Upper lobe of left lung (tissue), 6 donors: ENCODE measurements around the gene SLC8A3. TPM values are rescaled to one million over a fixed set of nuclear protein-coding genes. Genes with fewer than 3 reads are reported as not detected.

ENCODE experiments used
- ATAC-seq, 2 donors: fragments of 200-7000 bp; cut with Tn5 transposase; one replicate each; pipeline ENCODE4 v1.9.1; 2022; ENCODE audit warnings: mild to moderate bottlenecking in 2 of 2, moderate library complexity in 2 of 2; ENCODE audit not compliant: low FRiP score in 2 of 2
- DNase-seq, 2 donors: peaks; one replicate each; pipeline ENCODE4 v3.0.0-alpha.2; 2019 to 2020
- H3K27ac ChIP-seq, 4 donors: fragments of 200-600 bp; sonication (generic); one replicate each; pipeline ENCODE4 v1.5.1; 2016 to 2019
- H3K27me3 ChIP-seq, 4 donors: fragments of 200-600 bp; sonication (generic); one replicate each; pipeline ENCODE4 v1.5.1; 2017 to 2019
- H3K36me3 ChIP-seq, 4 donors: fragments of 200-600 bp; sonication (generic); one replicate each; pipeline ENCODE4 v1.5.1; 2016 to 2019
- H3K4me1 ChIP-seq, 4 donors: fragments of 200-600 bp; sonication (generic); one replicate each; pipeline ENCODE4 v1.5.1; 2018 to 2019
- H3K4me3 ChIP-seq, 4 donors: fragments of 200-600 bp; sonication (generic); one replicate each; pipeline ENCODE4 v1.5.1; 2017 to 2019; ENCODE audit warnings: mild to moderate bottlenecking in 2 of 4, moderate library complexity in 1 of 4
- H3K9me3 ChIP-seq, 4 donors: fragments of 200-600 bp; sonication (generic); one replicate each; pipeline ENCODE4 v1.5.1; 2018 to 2019
- EP300 ChIP-seq, 4 donors: sonication (generic); formaldehyde crosslinking; IDR thresholded peaks; one replicate each; pipeline ENCODE4 v1.5.1; 2017; ENCODE audit warnings: antibody characterized with exemption in 4 of 4, control low read depth in 2 of 4
- POLR2A ChIP-seq, 4 donors: fragments of 450-650 bp; IDR thresholded peaks; one replicate each; pipeline ENCODE4 v1.5.1; 2016 to 2017; ENCODE audit warnings: antibody characterized with exemption in 4 of 4, mild to moderate bottlenecking in 2 of 4
- POLR2AphosphoS5 ChIP-seq, 2 donors: sonication (generic); formaldehyde crosslinking; IDR thresholded peaks; one replicate each; pipeline ENCODE4 v1.5.1; 2017; ENCODE audit warnings: antibody characterized with exemption in 2 of 2
- WGBS, 2 donors: methylation state at CpG; one replicate each; pipeline ENCODE4 v1.1.5; 2017 to 2018; 5-methylcytosine and 5-hydroxymethylcytosine counted together
- total RNA-seq, 6 donors: library from RNA; depleted of rRNA in 4 of 6; stranded (reverse); fragments of >200 nt in 4 of 6; gene quantifications; one replicate each; pipeline versions ENCODE4 v1.1.0 to v1.2.1, GENCODE V29; 2016 to 2021
- TF ChIP-seq, protein P1 (sequence below), 6 experiments: fragments of 450-650 bp in 4 of 6; fragments of 200-600 bp in 2 of 6; sonication (generic) in 2 of 6; IDR thresholded peaks; one replicate each; pipeline ENCODE4 v1.5.1; 2016 to 2019; ENCODE audit warnings: antibody characterized with exemption in 6 of 6
- donor health status: DM: no; HTN: no; CAD: no; lungs with moderate emphysema.
- donor health status: DM: no; HTN: yes; CAD: no; lungs with severe emphysema.

The SLC8A3 gene
- total RNA-seq, 6 donors from 2014 or later = 0.49 to 1.4 (median 1.0) TPM

GRCh38 chr14:70043001-70043400 lies 145.8 kb downstream of the SLC8A3 start:
- no peak for TF ChIP-seq EP300 (IDR thresholded peaks at IDR 0.05)
- no peak for TF ChIP-seq POLR2A (IDR thresholded peaks at IDR 0.05)
- no peak for TF ChIP-seq POLR2AphosphoS5 (IDR thresholded peaks at IDR 0.05)
- TF ChIP-seq, protein P1, sequence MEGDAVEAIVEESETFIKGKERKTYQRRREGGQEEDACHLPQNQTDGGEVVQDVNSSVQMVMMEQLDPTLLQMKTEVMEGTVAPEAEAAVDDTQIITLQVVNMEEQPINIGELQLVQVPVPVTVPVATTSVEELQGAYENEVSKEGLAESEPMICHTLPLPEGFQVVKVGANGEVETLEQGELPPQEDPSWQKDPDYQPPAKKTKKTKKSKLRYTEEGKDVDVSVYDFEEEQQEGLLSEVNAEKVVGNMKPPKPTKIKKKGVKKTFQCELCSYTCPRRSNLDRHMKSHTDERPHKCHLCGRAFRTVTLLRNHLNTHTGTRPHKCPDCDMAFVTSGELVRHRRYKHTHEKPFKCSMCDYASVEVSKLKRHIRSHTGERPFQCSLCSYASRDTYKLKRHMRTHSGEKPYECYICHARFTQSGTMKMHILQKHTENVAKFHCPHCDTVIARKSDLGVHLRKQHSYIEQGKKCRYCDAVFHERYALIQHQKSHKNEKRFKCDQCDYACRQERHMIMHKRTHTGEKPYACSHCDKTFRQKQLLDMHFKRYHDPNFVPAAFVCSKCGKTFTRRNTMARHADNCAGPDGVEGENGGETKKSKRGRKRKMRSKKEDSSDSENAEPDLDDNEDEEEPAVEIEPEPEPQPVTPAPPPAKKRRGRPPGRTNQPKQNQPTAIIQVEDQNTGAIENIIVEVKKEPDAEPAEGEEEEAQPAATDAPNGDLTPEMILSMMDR (IDR thresholded peaks at IDR 0.05) = no peak
- 83 to 84% methylated on average over 2 of the region's 2 CpGs for WGBS, 2 donors
- Histone ChIP-seq H3K9me3 (no peaks in the 10 kb centered on the region), H3K27me3 (no peaks in the 10 kb centered on the region), H3K4me1 (no peaks in the 10 kb centered on the region), H3K27ac (no peak overlapping the region), H3K4me3 (no peak overlapping the region), H3K36me3 (no peaks in the 10 kb centered on the region)
- no peak for ATAC-seq
- no peak for DNase-seq

DNA sequence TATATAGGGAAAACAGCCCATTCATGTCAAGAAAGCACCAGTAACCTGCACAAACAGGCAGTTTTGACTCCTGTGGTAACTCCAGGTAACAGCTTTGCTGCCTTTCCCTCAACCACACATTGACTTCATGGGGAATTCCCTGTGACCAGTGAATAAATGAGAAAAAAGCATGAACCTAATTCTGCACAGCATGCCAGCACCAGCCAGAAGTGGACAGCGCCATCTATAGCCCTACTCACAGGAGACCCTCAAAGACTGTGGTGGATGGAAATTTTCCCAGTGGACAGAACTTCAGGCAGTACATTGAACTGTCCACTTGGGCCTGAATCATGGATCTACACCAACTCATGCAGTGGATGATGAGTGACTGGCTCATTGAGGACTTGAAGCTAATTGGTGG lies 152.1 kb downstream of the SLC8A3 start:
- no peaks in the 10 kb centered on the region for H3K9me3 ChIP-seq
- no peak for TF ChIP-seq POLR2AphosphoS5 (IDR thresholded peaks at IDR 0.05)
- TF ChIP-seq POLR2A (IDR thresholded peaks at IDR 0.05) = no peak
- no peak for TF ChIP-seq EP300 (IDR thresholded peaks at IDR 0.05)
- TF ChIP-seq, protein P1 (IDR thresholded peaks at IDR 0.05) = no peak
- H3K4me1 ChIP-seq = no peaks in the 10 kb centered on the region
- H3K4me3 ChIP-seq = no peak overlapping the region
- 0 to 40% methylated on average over 1 of the region's 1 CpG for WGBS, 2 donors
- no peaks in the 10 kb centered on the region for H3K27me3 ChIP-seq
- H3K27ac ChIP-seq = no peak overlapping the region
- ATAC-seq (no peak), DNase-seq (no peak)
- no peaks in the 10 kb centered on the region for H3K36me3 ChIP-seq

- H3K4me3 ChIP-seq = no peak overlapping the region
- TF ChIP-seq EP300 (IDR thresholded peaks at IDR 0.05) = no peak
- no peak for TF ChIP-seq POLR2AphosphoS5 (IDR thresholded peaks at IDR 0.05)
- no peak for TF ChIP-seq POLR2A (IDR thresholded peaks at IDR 0.05)
- TF ChIP-seq, protein P1 (IDR thresholded peaks at IDR 0.05) = no peak
- 85 to 89% methylated on average over 3 of the region's 3 CpGs for WGBS, 2 donors
- H3K27ac ChIP-seq = no peak overlapping the region
- ATAC-seq (no peak), DNase-seq (no peak)
- no peaks in the 10 kb centered on the region for H3K4me1 ChIP-seq
- H3K9me3 ChIP-seq = no peaks in the 10 kb centered on the region
- no peaks in the 10 kb centered on the region for H3K27me3 ChIP-seq
- no peaks in the 10 kb centered on the region for H3K36me3 ChIP-seq
These were observed 154.5 kb downstream of the SLC8A3 start for GRCh38 chr14:70034257-70034656.

- ATAC-seq (no peak), DNase-seq (no peak)
- no peaks in the 10 kb centered on the region for H3K27me3 ChIP-seq
- TF ChIP-seq POLR2A (IDR thresholded peaks at IDR 0.05) = no peak
- no peak for TF ChIP-seq POLR2AphosphoS5 (IDR thresholded peaks at IDR 0.05)
- TF ChIP-seq, protein P1 (IDR thresholded peaks at IDR 0.05) = no peak
- TF ChIP-seq EP300 (IDR thresholded peaks at IDR 0.05) = no peak
- H3K9me3 ChIP-seq = no peaks in the 10 kb centered on the region
- H3K4me1 ChIP-seq = no peaks in the 10 kb centered on the region
- H3K4me3 ChIP-seq = no peak overlapping the region
- 88 to 90% methylated on average over 2 of the region's 2 CpGs for WGBS, 2 donors
- H3K36me3 ChIP-seq = no peaks in the 10 kb centered on the region
- H3K27ac ChIP-seq = no peak overlapping the region
These were observed 155.2 kb downstream of the SLC8A3 start for GRCh38 chr14:70033561-70033960.

DNA sequence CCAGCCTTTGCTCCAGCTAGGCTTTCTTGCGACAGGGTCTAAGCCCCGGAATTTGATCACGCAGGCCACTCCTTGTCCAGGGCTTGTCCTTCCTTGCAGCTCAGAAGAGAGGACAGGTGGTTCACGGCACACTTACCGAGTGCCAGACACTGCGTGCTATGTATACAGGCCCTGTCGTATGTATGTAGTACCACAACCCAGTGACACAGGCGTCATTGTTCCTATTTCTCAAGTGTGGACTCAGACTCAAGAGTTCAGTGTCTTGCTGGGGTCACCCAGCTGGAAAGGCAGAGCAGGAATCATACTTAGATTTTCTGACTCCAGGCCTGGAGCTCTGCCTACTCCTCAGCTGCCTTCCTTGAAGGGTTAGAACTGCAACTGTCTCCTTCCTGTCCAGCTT lies 155.6 kb downstream of the SLC8A3 start:
- no peak for TF ChIP-seq EP300 (IDR thresholded peaks at IDR 0.05)
- no peak for TF ChIP-seq POLR2AphosphoS5 (IDR thresholded peaks at IDR 0.05)
- TF ChIP-seq, protein P1 (IDR thresholded peaks at IDR 0.05) = no peak
- no peak for TF ChIP-seq POLR2A (IDR thresholded peaks at IDR 0.05)
- Histone ChIP-seq H3K36me3 (no peaks in the 10 kb centered on the region), H3K4me1 (no peaks in the 10 kb centered on the region), H3K27me3 (no peaks in the 10 kb centered on the region), H3K4me3 (no peak overlapping the region), H3K9me3 (no peaks in the 10 kb centered on the region), H3K27ac (no peak overlapping the region)
- 83 to 88% methylated on average over 8 of the region's 8 CpGs for WGBS, 2 donors
- ATAC-seq (no peak), DNase-seq (no peak)
